AG04450 (cell line): ENCODE data around the gene PDE2A. TPM values are rescaled to one million over a fixed set of nuclear protein-coding genes. Genes with fewer than 3 reads are reported as not detected.

Experiments
- CTCF ChIA-PET: fragments of 300-600, 350-600 bp; formaldehyde crosslinking; extraction: SDS; loops from one replicate; lab custom pipeline; 2022; ENCODE audit warnings: antibody characterized with exemption, inconsistent platforms; lab: Charles Lee
- POLR2A ChIA-PET: fragments of 350-600 bp; formaldehyde crosslinking; extraction: SDS; loops from one replicate; lab custom pipeline; 2021; ENCODE audit warnings: antibody characterized with exemption, inconsistent platforms; lab: Yijun Ruan, JAX
- DNase-seq: peaks from one replicate; pipeline ENCODE4 v3.0.0-alpha.2; 2011; ENCODE audit warnings: low read depth, low spot score
- H3K27ac ChIP-seq: one replicate; pipeline ENCODE4 v1.5.1; 2012; ENCODE audit warnings: low read depth, low read length, control low read depth
- H3K27me3 ChIP-seq: one replicate; pipeline ENCODE4 v1.6.0; 2012; ENCODE audit warnings: low read length; ENCODE audit not compliant: control insufficient read depth, insufficient read depth
- H3K4me3 ChIP-seq: 2 replicates; pipeline ENCODE4 v1.5.1; 2011; ENCODE audit warnings: mild to moderate bottlenecking, low read depth, low read length, control low read depth
- H3K9me3 ChIP-seq: 2 replicates; pipeline ENCODE4 v1.5.1; 2012; ENCODE audit warnings: low read length; ENCODE audit not compliant: control insufficient read depth, insufficient read depth
- polyA plus RNA-seq: library from polyadenylated mRNA; depleted of rRNA; stranded (reverse); fragments of >200 nt; gene quantifications from 2 replicates; pipeline ENCODE4 v1.2.3, GENCODE V29; 2011
- TF ChIP-seq, protein P1 (sequence below): IDR thresholded peaks from 2 replicates; pipeline ENCODE4 v1.5.1; 2011; ENCODE audit warnings: low read depth, low read length, control low read depth, inconsistent platforms

The PDE2A gene
- polyA plus RNA-seq, 1 experiment = 0.02 TPM

GRCh38 chr11:72636376-72636775, 37.8 kb downstream of the PDE2A start:
- DNase-seq = no peak
- peaks cover 80% of the 10 kb centered on the region for H3K27me3 ChIP-seq
- peaks cover 4% of the 10 kb centered on the region; the same call in 1 of the 2 replicates for H3K9me3 ChIP-seq
- ChIA-PET POLR2A (no interaction called here), CTCF (interaction anchor here (1.5 to 1.7 kb wide), 2 partner anchors 37 to 165 kb away, joined by 3 to 7 read pairs; no protein-coding TSS in a partner anchor)
- no peak overlapping the region for H3K27ac ChIP-seq
- TF ChIP-seq, protein P1, sequence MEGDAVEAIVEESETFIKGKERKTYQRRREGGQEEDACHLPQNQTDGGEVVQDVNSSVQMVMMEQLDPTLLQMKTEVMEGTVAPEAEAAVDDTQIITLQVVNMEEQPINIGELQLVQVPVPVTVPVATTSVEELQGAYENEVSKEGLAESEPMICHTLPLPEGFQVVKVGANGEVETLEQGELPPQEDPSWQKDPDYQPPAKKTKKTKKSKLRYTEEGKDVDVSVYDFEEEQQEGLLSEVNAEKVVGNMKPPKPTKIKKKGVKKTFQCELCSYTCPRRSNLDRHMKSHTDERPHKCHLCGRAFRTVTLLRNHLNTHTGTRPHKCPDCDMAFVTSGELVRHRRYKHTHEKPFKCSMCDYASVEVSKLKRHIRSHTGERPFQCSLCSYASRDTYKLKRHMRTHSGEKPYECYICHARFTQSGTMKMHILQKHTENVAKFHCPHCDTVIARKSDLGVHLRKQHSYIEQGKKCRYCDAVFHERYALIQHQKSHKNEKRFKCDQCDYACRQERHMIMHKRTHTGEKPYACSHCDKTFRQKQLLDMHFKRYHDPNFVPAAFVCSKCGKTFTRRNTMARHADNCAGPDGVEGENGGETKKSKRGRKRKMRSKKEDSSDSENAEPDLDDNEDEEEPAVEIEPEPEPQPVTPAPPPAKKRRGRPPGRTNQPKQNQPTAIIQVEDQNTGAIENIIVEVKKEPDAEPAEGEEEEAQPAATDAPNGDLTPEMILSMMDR = no peak
- no peak overlapping the region for H3K4me3 ChIP-seq

- H3K27ac ChIP-seq = no peak overlapping the region
- CTCF ChIA-PET = interaction anchor here (1.5 to 1.7 kb wide), 2 partner anchors 37 to 164 kb away, joined by 3 to 7 read pairs; no protein-coding TSS in a partner anchor
- TF ChIP-seq, protein P1 = no peak
- H3K4me3 ChIP-seq = no peak overlapping the region
- no peak for DNase-seq
- peaks cover 4% of the 10 kb centered on the region; the same call in 1 of the 2 replicates for H3K9me3 ChIP-seq
- POLR2A ChIA-PET = no interaction called here
- H3K27me3 ChIP-seq = peaks cover 80% of the 10 kb centered on the region
Measured at GRCh38 chr11:72635933-72636332, 38.3 kb downstream of the PDE2A start.

DNA sequence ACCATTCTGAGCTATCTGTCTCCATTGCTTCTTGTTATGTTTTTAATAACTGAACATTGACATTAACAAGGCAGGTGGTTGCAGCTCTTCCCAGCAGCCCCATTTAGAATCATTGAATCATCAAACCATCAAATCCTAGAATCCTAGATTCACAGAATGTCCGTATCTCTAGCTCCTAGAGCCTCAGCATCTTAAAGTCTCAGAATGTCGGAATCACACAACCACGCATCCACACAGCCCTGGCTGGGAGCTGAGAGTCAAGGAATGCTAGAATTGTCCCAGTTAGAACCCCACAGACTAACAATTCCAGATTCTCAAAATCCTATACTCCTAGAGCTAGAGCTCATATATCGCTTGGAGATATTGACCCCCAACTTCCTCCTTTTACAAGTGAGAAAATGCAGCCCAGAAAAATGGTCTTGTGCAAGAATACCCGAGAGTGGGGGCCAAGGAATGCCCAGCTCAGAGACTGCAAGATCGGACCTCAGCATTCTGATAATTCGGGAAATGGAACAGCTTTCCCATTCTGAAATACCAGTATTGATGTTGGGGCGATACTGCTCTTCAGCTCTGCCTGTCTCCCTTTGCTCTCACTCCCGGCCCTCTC, 38.8 kb downstream of the PDE2A start:
- no peak for DNase-seq
- TF ChIP-seq, protein P1 = no peak
- ChIA-PET POLR2A (no interaction called here), CTCF (interaction anchor here (0.7 to 1.7 kb wide), 5 partner anchors 27 to 164 kb away, joined by 3 to 7 read pairs (median 4); no protein-coding TSS in a partner anchor)
- no peak overlapping the region for H3K4me3 ChIP-seq
- H3K27me3 ChIP-seq = peaks cover 75% of the 10 kb centered on the region
- peaks cover 4% of the 10 kb centered on the region; the same call in 1 of the 2 replicates for H3K9me3 ChIP-seq
- no peak overlapping the region for H3K27ac ChIP-seq

GRCh38 chr11:72634472-72635095, 39.6 kb downstream of the PDE2A start:
- H3K27ac ChIP-seq = no peak overlapping the region
- ChIA-PET CTCF (interaction anchor here (1.0 to 1.2 kb wide), 2 partner anchors 48 to 163 kb away, joined by 4 to 5 read pairs; no protein-coding TSS in a partner anchor), POLR2A (no interaction called here)
- DNase-seq = no peak
- TF ChIP-seq, protein P1 = no peak
- H3K9me3 ChIP-seq = peaks cover 4% of the 10 kb centered on the region; the same call in 1 of the 2 replicates
- H3K27me3 ChIP-seq = peaks cover 73% of the 10 kb centered on the region
- no peak overlapping the region for H3K4me3 ChIP-seq

DNA sequence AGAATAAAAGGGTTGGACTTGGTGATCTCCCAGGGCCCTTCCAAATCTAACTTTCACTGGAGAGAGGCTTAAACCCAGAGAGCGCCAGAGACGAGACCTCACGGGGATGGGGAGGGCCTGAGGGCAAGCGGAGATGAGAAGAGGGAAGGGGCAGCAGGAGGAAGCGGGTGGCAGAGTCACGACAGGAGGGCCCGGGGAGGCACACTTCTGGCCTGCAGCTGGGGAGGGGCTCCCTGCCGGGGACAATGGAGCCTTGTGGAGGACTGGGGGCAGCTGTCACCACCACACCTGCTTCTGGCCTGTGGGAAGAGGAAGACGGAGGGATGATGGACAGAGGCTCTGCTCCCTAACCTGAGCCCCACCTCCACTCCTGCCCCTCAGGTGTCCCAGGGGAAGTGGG, 40.2 kb downstream of the PDE2A start:
- Histone ChIP-seq H3K27me3 (peaks cover 72% of the 10 kb centered on the region), H3K4me3 (no peak overlapping the region), H3K9me3 (peaks cover 4% of the 10 kb centered on the region; the same call in 1 of the 2 replicates), H3K27ac (no peak overlapping the region)
- no peak for DNase-seq
- POLR2A ChIA-PET = no interaction called here
- CTCF ChIA-PET = interaction anchor here (0.6 kb wide), 1 partner anchor 664 kb away, joined by 3 read pairs; no protein-coding TSS in a partner anchor
- TF ChIP-seq, protein P1 = no peak
